Mucosa of stomach (tissue), 1 donor: ENCODE measurements around the gene TMOD1.

ENCODE experiments used
- H3K27me3 ChIP-seq: one replicate; pipeline ENCODE4 v1.7.0; 2013; ENCODE audit warnings: mild to moderate bottlenecking, low read length; ENCODE audit not compliant: control insufficient read depth, insufficient read depth
- H3K36me3 ChIP-seq: one replicate; pipeline ENCODE4 v1.7.0; 2013; ENCODE audit warnings: low read length; ENCODE audit not compliant: control insufficient read depth, insufficient read depth
- H3K4me1 ChIP-seq: one replicate; pipeline ENCODE4 v1.7.0; 2013; ENCODE audit warnings: mild to moderate bottlenecking, low read length; ENCODE audit not compliant: control insufficient read depth, insufficient read depth
- H3K4me3 ChIP-seq: one replicate; pipeline ENCODE4 v1.7.0; 2013; ENCODE audit warnings: low read length
- H3K9ac ChIP-seq: one replicate; pipeline ENCODE4 v1.7.0; 2013; ENCODE audit warnings: mild to moderate bottlenecking, low read length, moderate library complexity
- H3K9me3 ChIP-seq: one replicate; pipeline ENCODE4 v1.7.0; 2013; ENCODE audit warnings: mild to moderate bottlenecking, low read length, moderate library complexity; ENCODE audit not compliant: control insufficient read depth
- donor health status: Pancreatic carcinoma.

The TMOD1 gene

GRCh38 chr9:97525451-97525850 is 24.0 kb downstream of the TMOD1 start:
- H3K36me3 ChIP-seq: no peaks in the 10 kb centered on the region
- no peak overlapping the region for H3K4me3 ChIP-seq
- H3K27me3 ChIP-seq: no peaks in the 10 kb centered on the region
- no peaks in the 10 kb centered on the region for H3K9me3 ChIP-seq
- H3K4me1 ChIP-seq: peaks cover 8% of the 10 kb centered on the region
- no peak overlapping the region for H3K9ac ChIP-seq

GRCh38 chr9:97526895-97527575 is 25.6 kb downstream of the TMOD1 start:
- no peaks in the 10 kb centered on the region for H3K36me3 ChIP-seq
- H3K27me3 ChIP-seq: no peaks in the 10 kb centered on the region
- no peak overlapping the region for H3K4me3 ChIP-seq
- peaks cover 8% of the 10 kb centered on the region for H3K4me1 ChIP-seq
- H3K9me3 ChIP-seq: no peaks in the 10 kb centered on the region
- H3K9ac ChIP-seq: no peak overlapping the region

- peaks cover 8% of the 10 kb centered on the region for H3K4me1 ChIP-seq
These were observed 26.4 kb downstream of the TMOD1 start for GRCh38 chr9:97527626-97528528.

GRCh38 chr9:97528529-97529230 is 27.2 kb downstream of the TMOD1 start:
- H3K4me1 ChIP-seq: peaks cover 8% of the 10 kb centered on the region
- H3K4me3 ChIP-seq: no peak overlapping the region
- H3K27me3 ChIP-seq: no peaks in the 10 kb centered on the region
- H3K9ac ChIP-seq: no peak overlapping the region
- H3K36me3 ChIP-seq: no peaks in the 10 kb centered on the region
- no peaks in the 10 kb centered on the region for H3K9me3 ChIP-seq

More at GRCh38 chr9:97527626-97528528, 26.4 kb downstream of the TMOD1 start:
- no peak overlapping the region for H3K9ac ChIP-seq
- no peaks in the 10 kb centered on the region for H3K36me3 ChIP-seq
- no peaks in the 10 kb centered on the region for H3K27me3 ChIP-seq
- H3K9me3 ChIP-seq: no peaks in the 10 kb centered on the region
- H3K4me3 ChIP-seq: no peak overlapping the region

GRCh38 chr9:97529363-97530076 is 28.1 kb downstream of the TMOD1 start:
- H3K4me1 ChIP-seq: peaks cover 8% of the 10 kb centered on the region
- no peak overlapping the region for H3K4me3 ChIP-seq
- H3K9ac ChIP-seq: no peak overlapping the region

GRCh38 chr9:97531888-97532376 is 30.5 kb downstream of the TMOD1 start:
- no peaks in the 10 kb centered on the region for H3K9me3 ChIP-seq
- no peak overlapping the region for H3K4me3 ChIP-seq
- no peak overlapping the region for H3K9ac ChIP-seq
- no peaks in the 10 kb centered on the region for H3K4me1 ChIP-seq
- no peaks in the 10 kb centered on the region for H3K36me3 ChIP-seq
- H3K27me3 ChIP-seq: no peaks in the 10 kb centered on the region

More at GRCh38 chr9:97529363-97530076, 28.1 kb downstream of the TMOD1 start:
- Histone ChIP-seq H3K36me3 (no peaks in the 10 kb centered on the region), H3K27me3 (no peaks in the 10 kb centered on the region), H3K9me3 (no peaks in the 10 kb centered on the region)

DNA sequence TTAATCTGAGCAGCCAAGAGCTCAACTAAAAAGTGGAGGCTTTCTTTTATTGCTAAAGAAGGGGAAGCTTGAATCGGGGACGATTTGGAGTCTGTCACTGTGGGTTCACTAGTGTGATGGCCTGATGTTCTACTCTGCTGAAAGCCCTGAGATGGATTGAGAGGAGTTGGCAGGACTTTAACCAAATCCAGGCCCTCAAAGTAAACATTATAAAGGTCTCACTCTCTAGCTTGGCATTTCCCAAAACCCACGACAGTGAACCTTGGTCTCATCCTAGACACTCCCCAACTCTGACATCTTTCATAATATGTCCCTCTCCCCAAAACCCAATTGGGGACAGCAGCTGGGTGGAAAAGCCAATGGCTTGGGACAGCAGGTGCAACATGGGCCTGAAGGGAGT is 32.7 kb downstream of the TMOD1 start:
- Histone ChIP-seq H3K9ac (no peak overlapping the region), H3K36me3 (no peaks in the 10 kb centered on the region), H3K4me3 (no peak overlapping the region), H3K27me3 (no peaks in the 10 kb centered on the region), H3K9me3 (no peaks in the 10 kb centered on the region), H3K4me1 (no peaks in the 10 kb centered on the region)

DNA sequence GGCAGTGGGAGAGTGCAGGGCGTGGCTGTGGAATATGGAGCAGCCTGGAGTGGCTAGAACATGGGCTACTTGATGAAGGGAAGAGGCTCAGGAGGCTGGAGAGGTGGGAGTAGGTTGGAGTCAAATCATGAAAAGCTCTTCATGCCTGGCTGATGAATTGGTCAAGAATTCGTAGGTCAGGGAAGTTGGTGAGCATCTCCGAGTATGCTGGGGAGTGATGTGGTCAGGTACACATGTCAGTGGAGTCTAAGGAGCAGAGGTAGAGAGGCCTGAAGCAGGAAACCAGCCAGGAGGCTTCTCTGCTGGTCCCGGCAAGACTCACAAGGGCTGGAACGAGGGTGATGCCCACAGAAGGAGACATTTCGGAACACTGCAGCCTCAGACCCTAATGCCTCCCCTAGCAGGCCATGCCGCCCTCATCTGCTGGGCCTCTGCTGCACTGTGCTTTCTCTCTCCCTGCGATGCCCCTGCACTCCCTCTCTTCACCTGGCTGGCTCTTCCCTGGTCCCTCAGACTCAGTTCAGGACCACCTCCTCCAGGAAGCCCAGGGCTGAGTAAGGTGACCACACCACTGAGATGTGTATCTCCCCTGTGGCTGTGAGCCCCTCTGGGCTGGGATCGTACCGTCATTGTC is 33.6 kb downstream of the TMOD1 start:
- no peaks in the 10 kb centered on the region for H3K4me1 ChIP-seq

DNA sequence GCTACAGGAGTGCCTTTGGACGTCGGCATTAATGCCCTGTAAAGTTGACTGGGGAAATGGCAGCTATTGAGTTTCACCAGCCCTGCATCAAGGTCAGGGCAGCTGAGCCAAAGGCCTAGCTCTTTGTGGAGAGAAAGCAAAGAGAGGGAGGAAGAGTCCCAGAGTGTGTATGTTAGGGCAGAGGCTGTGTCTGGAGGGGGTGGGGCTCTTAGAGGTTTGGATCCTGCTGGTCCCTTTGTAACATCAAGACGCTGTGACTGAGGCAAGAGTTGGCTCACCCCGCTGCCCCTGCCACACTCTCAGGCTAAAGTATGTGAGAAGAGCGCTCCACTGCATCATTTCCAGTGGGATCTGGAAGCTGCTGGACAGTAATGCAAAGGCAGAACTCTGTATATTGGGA is 34.3 kb downstream of the TMOD1 start:
- Histone ChIP-seq H3K9me3 (no peaks in the 10 kb centered on the region), H3K9ac (no peak overlapping the region), H3K27me3 (no peaks in the 10 kb centered on the region), H3K4me1 (no peaks in the 10 kb centered on the region), H3K4me3 (no peak overlapping the region), H3K36me3 (no peaks in the 10 kb centered on the region)

More for the DNA sequence above, 33.6 kb downstream of the TMOD1 start:
- Histone ChIP-seq H3K36me3 (no peaks in the 10 kb centered on the region), H3K4me3 (no peak overlapping the region), H3K9me3 (no peaks in the 10 kb centered on the region), H3K9ac (no peak overlapping the region), H3K27me3 (no peaks in the 10 kb centered on the region)

DNA sequence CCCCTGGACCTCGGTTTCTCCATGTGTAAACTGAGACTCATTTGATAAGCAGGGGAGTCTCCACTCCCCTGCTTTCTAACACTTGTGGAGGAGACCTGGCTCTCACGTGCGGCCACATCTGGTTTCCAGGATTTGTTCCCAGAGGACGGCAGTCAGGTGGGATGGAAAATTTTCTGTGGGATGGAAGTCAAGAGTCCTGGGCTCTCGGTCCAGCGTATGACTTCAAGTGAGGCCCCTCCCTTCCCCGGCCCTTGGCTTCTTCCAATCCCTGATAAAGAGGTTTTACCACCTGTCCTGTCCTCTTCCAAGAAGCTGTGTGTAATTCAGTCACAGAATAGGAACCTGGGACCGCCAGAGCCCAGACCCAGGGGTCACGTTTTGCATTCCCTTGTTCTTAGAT is 35.0 kb downstream of the TMOD1 start:
- no peak overlapping the region for H3K9ac ChIP-seq
- no peaks in the 10 kb centered on the region for H3K36me3 ChIP-seq
- no peak overlapping the region for H3K4me3 ChIP-seq
- H3K4me1 ChIP-seq: no peaks in the 10 kb centered on the region
- H3K9me3 ChIP-seq: no peaks in the 10 kb centered on the region
- no peaks in the 10 kb centered on the region for H3K27me3 ChIP-seq

DNA sequence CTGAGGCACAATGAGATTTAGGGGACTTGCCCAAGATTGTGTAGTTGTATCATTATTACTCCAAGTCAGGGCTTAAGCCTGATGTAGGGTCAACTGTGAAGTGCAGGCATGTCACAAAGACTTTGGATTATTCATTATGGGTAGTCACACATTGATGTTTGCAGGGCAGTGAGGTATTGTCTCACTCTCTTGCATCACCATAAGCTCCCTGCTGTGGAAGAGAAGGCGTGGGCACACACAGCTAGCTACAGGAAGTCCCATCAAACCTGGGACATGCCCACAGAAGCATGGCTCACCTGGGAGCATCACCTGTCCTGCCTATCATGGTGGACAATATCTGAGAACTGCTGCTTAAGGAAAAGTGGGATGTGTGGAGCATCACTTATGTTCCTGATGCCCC is 42.1 kb downstream of the TMOD1 start:
- no peaks in the 10 kb centered on the region for H3K36me3 ChIP-seq
- H3K9me3 ChIP-seq: no peaks in the 10 kb centered on the region
- no peaks in the 10 kb centered on the region for H3K27me3 ChIP-seq
- H3K4me1 ChIP-seq: no peaks in the 10 kb centered on the region
- H3K4me3 ChIP-seq: no peak overlapping the region
- H3K9ac ChIP-seq: no peak overlapping the region
